Measurements from ENCODE around the gene TFDP3. TPM values are rescaled to one million over a fixed set of nuclear protein-coding genes. Genes with fewer than 3 reads are reported as not detected.

The TFDP3 gene
- polyA plus RNA-seq, 1 donor from 2014 or later: not detected

GRCh38 chrX:133246921-133247320, 28.8 kb upstream of the TFDP3 start:
- Histone ChIP-seq H2AFZ (ENCODE audit: low read depth, low read length) (no peak overlapping the region), H3F3A (ENCODE audit: insufficient read depth, low read length, poor library complexity, severe bottlenecking) (no peaks in the 10 kb centered on the region), H3K9ac (ENCODE audit: low read length) (no peak overlapping the region), H3K4me2 (ENCODE audit: low read length) (no peak overlapping the region), H3K79me2 (replicated peaks; ENCODE audit: insufficient read depth, low read length) (no peaks in the 10 kb centered on the region), H3K27me3 (ENCODE audit: insufficient read depth, low read depth, low read length) (no peaks in the 10 kb centered on the region), H3K4me3 (ENCODE audit: low read length) (no peak overlapping the region), H3K9me3 (ENCODE audit: low read length) (no peaks in the 10 kb centered on the region), H4K20me1 (ENCODE audit: insufficient read depth) (no peaks in the 10 kb centered on the region), H3K36me3 (ENCODE audit: insufficient read depth, low read length) (no peaks in the 10 kb centered on the region), H3K9me2 (ENCODE audit: insufficient read depth, low read length) (no peaks in the 10 kb centered on the region), H3K27ac (ENCODE audit: low read length) (no peak overlapping the region)
- TF ChIP-seq TAF1 (IDR thresholded peaks at IDR 0.05; ENCODE audit: low read depth) (no peak), RAD21 (conservative IDR thresholded peaks at IDR 0.05) (no peak)

DNA sequence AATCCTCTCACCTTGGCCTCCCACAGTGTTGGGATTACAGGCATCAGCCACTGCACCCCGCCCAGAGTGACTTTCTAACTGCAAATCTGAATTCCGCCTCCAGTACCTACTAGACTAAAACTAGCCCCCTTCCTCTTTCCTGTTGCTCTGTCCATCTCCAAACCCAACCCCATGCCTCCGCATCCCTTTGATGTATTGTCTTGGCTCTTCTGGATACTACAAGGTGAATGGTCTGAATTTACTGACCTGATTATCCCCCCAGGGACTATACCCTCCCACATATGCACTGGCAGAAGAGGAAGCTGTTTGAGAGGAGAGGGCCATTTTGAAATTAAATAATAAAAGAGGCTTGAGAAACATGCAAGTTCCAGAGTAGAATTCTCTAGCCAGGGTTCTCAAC, 17.7 kb upstream of the TFDP3 start:
- Histone ChIP-seq H4K20me1 (ENCODE audit: insufficient read depth) (no peaks in the 10 kb centered on the region), H3K4me3 (ENCODE audit: low read length) (no peak overlapping the region), H3F3A (ENCODE audit: insufficient read depth, low read length, poor library complexity, severe bottlenecking) (no peaks in the 10 kb centered on the region), H3K9me3 (ENCODE audit: low read length) (no peaks in the 10 kb centered on the region), H3K79me2 (replicated peaks; ENCODE audit: insufficient read depth, low read length) (no peaks in the 10 kb centered on the region), H3K9me2 (ENCODE audit: insufficient read depth, low read length) (no peaks in the 10 kb centered on the region), H3K27ac (ENCODE audit: low read length) (no peak overlapping the region), H3K27me3 (ENCODE audit: insufficient read depth, low read depth, low read length) (no peaks in the 10 kb centered on the region), H3K4me2 (ENCODE audit: low read length) (no peak overlapping the region), H2AFZ (ENCODE audit: low read depth, low read length) (no peak overlapping the region), H3K9ac (ENCODE audit: low read length) (no peak overlapping the region), H3K36me3 (ENCODE audit: insufficient read depth, low read length) (no peaks in the 10 kb centered on the region)
- TF ChIP-seq EZH2 (IDR thresholded peaks at IDR 0.05; ENCODE audit: borderline replicate concordance, insufficient read depth, low read length, poor library complexity, severe bottlenecking) (no peak), POLR2AphosphoS5 (IDR thresholded peaks at IDR 0.05) (no peak), REST (IDR thresholded peaks at IDR 0.05; ENCODE audit: borderline replicate concordance) (no peak), EP300 (conservative IDR thresholded peaks at IDR 0.05; ENCODE audit: poor library complexity, severe bottlenecking) (no peak), MXI1 (conservative IDR thresholded peaks at IDR 0.05; ENCODE audit: poor library complexity, severe bottlenecking) (no peak), SMC3 (conservative IDR thresholded peaks at IDR 0.05; ENCODE audit: poor library complexity) (no peak), RAD21 (conservative IDR thresholded peaks at IDR 0.05) (no peak), CTCF (IDR thresholded peaks at IDR 0.05; ENCODE audit: poor library complexity, severe bottlenecking) (no peak), TAF1 (IDR thresholded peaks at IDR 0.05; ENCODE audit: low read depth) (no peak)

GRCh38 chrX:133232331-133232730, 14.2 kb upstream of the TFDP3 start:
- H3F3A ChIP-seq (ENCODE audit: insufficient read depth, low read length, poor library complexity, severe bottlenecking): no peaks in the 10 kb centered on the region
- no peaks in the 10 kb centered on the region for H3K79me2 ChIP-seq (replicated peaks; ENCODE audit: insufficient read depth, low read length)
- no peak overlapping the region for H2AFZ ChIP-seq (ENCODE audit: low read depth, low read length)
- no peaks in the 10 kb centered on the region for H3K9me2 ChIP-seq (ENCODE audit: insufficient read depth, low read length)
- H3K27me3 ChIP-seq (ENCODE audit: insufficient read depth, low read depth, low read length): no peaks in the 10 kb centered on the region
- TF ChIP-seq RAD21 (conservative IDR thresholded peaks at IDR 0.05) (no peak), CTCF (IDR thresholded peaks at IDR 0.05; ENCODE audit: poor library complexity, severe bottlenecking) (no peak), POLR2AphosphoS5 (IDR thresholded peaks at IDR 0.05) (no peak), SMC3 (conservative IDR thresholded peaks at IDR 0.05; ENCODE audit: poor library complexity) (no peak), TAF1 (IDR thresholded peaks at IDR 0.05; ENCODE audit: low read depth) (no peak), MXI1 (conservative IDR thresholded peaks at IDR 0.05; ENCODE audit: poor library complexity, severe bottlenecking) (no peak), EZH2 (IDR thresholded peaks at IDR 0.05; ENCODE audit: borderline replicate concordance, insufficient read depth, low read length, poor library complexity, severe bottlenecking) (no peak), REST (IDR thresholded peaks at IDR 0.05; ENCODE audit: borderline replicate concordance) (no peak), EP300 (conservative IDR thresholded peaks at IDR 0.05; ENCODE audit: poor library complexity, severe bottlenecking) (no peak)
- H3K27ac ChIP-seq (ENCODE audit: low read length): no peak overlapping the region
- H3K9me3 ChIP-seq (ENCODE audit: low read length): no peaks in the 10 kb centered on the region
- H3K9ac ChIP-seq (ENCODE audit: low read length): no peak overlapping the region
- H3K4me2 ChIP-seq (ENCODE audit: low read length): no peak overlapping the region
- H3K4me3 ChIP-seq (ENCODE audit: low read length): no peak overlapping the region
- no peaks in the 10 kb centered on the region for H4K20me1 ChIP-seq (ENCODE audit: insufficient read depth)
- H3K36me3 ChIP-seq (ENCODE audit: insufficient read depth, low read length): no peaks in the 10 kb centered on the region

Measured in neural cell (in vitro differentiated cells).